ENCODE measurements around the gene ACOT13. TPM values are rescaled to one million over a fixed set of nuclear protein-coding genes. Genes with fewer than 3 reads are reported as not detected.
"Not testable (repeated sequence)": the region's sequence is repeated elsewhere in the genome, so short reads cannot be mapped to it uniquely, and the experiment has no call there.

The ACOT13 gene
- total RNA-seq, 1 donor from 2014 or later, result 9.1 TPM

GRCh38 chr6:24742216-24742738 is 75.4 kb downstream of the ACOT13 start:
- TF ChIP-seq CTCF (IDR thresholded peaks at IDR 0.05; ENCODE audit: insufficient read depth, low read length, poor library complexity, severe bottlenecking), result no peak
- DNase-seq (ENCODE audit: low read depth), result no peak
- Histone ChIP-seq H3K4me3 (ENCODE audit: low read depth, low read length) (no peak overlapping the region), H3K27me3 (ENCODE audit: control insufficient read depth, insufficient read depth, low read length) (no peaks in the 10 kb centered on the region), H3K36me3 (ENCODE audit: control insufficient read depth, insufficient read depth, low read length) (no peaks in the 10 kb centered on the region)

GRCh38 chr6:24743265-24743943 is 76.5 kb downstream of the ACOT13 start:
- no peaks in the 10 kb centered on the region for H3K36me3 ChIP-seq (ENCODE audit: control insufficient read depth, insufficient read depth, low read length)
- DNase-seq (ENCODE audit: low read depth), result peak; percentile 93
- no peak overlapping the region for H3K4me3 ChIP-seq (ENCODE audit: low read depth, low read length)
- no peak for TF ChIP-seq CTCF (IDR thresholded peaks at IDR 0.05; ENCODE audit: insufficient read depth, low read length, poor library complexity, severe bottlenecking)
- no peaks in the 10 kb centered on the region for H3K27me3 ChIP-seq (ENCODE audit: control insufficient read depth, insufficient read depth, low read length)

GRCh38 chr6:24743944-24744335 is 77.1 kb downstream of the ACOT13 start:
- Histone ChIP-seq H3K27me3 (ENCODE audit: control insufficient read depth, insufficient read depth, low read length) (no peaks in the 10 kb centered on the region), H3K36me3 (ENCODE audit: control insufficient read depth, insufficient read depth, low read length) (no peaks in the 10 kb centered on the region), H3K4me3 (ENCODE audit: low read depth, low read length) (no peak overlapping the region)
- no peak for DNase-seq (ENCODE audit: low read depth)
- TF ChIP-seq CTCF (IDR thresholded peaks at IDR 0.05; ENCODE audit: insufficient read depth, low read length, poor library complexity, severe bottlenecking), result no peak

GRCh38 chr6:24744911-24745310 is 78.0 kb downstream of the ACOT13 start:
- Histone ChIP-seq H3K27me3 (ENCODE audit: control insufficient read depth, insufficient read depth, low read length) (no peaks in the 10 kb centered on the region), H3K36me3 (ENCODE audit: control insufficient read depth, insufficient read depth, low read length) (no peaks in the 10 kb centered on the region), H3K4me3 (ENCODE audit: low read depth, low read length) (no peak overlapping the region)
- TF ChIP-seq CTCF (IDR thresholded peaks at IDR 0.05; ENCODE audit: insufficient read depth, low read length, poor library complexity, severe bottlenecking), result no peak
- no peak for DNase-seq (ENCODE audit: low read depth)

- no peaks in the 10 kb centered on the region for H3K36me3 ChIP-seq (ENCODE audit: control insufficient read depth, insufficient read depth, low read length)
- TF ChIP-seq CTCF (IDR thresholded peaks at IDR 0.05; ENCODE audit: insufficient read depth, low read length, poor library complexity, severe bottlenecking), result no peak
- no peaks in the 10 kb centered on the region for H3K27me3 ChIP-seq (ENCODE audit: control insufficient read depth, insufficient read depth, low read length)
- DNase-seq (ENCODE audit: low read depth), result no peak
- H3K4me3 ChIP-seq (ENCODE audit: low read depth, low read length), result no peak overlapping the region
These were observed 82.4 kb downstream of the ACOT13 start for GRCh38 chr6:24749297-24749696.

GRCh38 chr6:24750878-24751277 is 84.0 kb downstream of the ACOT13 start:
- H3K27me3 ChIP-seq (ENCODE audit: control insufficient read depth, insufficient read depth, low read length); DNase-seq (ENCODE audit: low read depth); H3K36me3 ChIP-seq (ENCODE audit: control insufficient read depth, insufficient read depth, low read length); H3K4me3 ChIP-seq (ENCODE audit: low read depth, low read length): not testable (repeated sequence)
